GM18517 (cell line): Measurements from ENCODE around the gene GCH1.
"Not testable (repeated sequence)": the region's sequence is repeated elsewhere in the genome, so short reads cannot be mapped to it uniquely, and the experiment has no call there.

Experiments
- ATAC-seq: cut with Tn5 transposase; IDR thresholded peaks from one replicate; pipeline ENCODE4 v1.9.1; 2021; ENCODE audit warnings: mild to moderate bottlenecking, moderate library complexity; ENCODE audit not compliant: unreplicated experiment

GCH1 gene

DNA sequence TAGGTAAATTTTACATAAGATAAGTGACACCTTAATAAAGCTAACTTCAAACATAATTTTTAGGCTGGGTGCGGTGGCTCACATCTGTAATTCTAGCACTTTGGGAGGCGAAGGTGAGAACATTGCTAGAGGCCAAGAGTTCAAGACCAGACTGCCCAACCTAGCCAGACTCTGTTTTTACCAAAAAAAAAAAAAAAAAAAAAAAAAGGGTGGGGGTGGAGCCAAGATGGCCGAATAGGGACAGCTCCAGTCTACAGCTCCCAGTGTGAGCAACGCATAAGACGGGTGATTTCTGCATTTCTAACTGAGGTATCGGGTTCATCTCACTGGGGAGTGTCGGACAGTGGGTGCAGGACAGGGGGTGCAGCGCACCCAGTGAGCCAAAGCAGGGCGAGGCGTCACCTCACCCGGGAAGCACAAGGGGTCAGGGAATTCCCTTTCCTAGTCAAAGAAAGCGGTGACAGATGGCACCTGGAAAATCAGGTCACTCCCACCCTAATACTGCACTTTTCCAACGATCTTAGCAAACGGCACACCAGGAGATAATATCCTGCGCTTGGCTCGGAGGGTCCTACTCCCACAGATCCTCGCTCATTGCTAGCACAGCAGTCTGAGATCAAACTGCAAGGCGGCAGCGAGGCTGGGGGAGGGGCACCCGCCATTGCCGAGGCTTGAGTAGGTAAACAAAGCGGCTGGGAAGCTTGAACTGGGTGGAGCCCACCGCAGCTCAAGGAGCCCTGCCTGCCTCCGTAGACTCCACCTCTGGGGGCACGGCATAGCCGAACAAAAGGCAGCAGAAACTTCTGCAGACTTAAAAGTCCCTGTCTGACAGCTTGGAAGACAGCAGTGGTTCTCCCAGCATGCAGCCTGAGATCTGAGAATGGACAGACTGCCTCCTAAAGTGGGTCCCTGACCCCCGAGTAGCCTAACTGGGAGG lies 32.2 kb downstream of the GCH1 start:
- not testable (repeated sequence) for ATAC-seq

DNA sequence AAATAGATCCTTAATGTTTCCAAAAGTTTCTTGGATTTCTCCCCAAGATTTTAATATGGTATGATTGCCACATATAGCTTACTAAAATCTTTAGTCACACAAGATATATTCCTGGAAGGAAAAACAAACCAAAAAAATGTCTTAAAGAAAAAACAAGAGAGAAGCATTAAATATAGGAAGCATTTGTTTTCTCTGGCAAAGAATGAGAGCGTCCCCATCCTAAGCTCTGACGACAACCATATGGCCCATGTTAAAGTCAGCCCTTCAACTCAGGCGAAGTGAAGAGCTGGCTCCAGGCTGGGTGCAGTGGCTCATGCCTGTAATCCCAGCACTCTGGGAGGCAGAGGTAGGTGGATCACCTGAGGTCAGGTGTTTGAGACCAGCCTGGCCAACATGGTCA lies 35.6 kb downstream of the GCH1 start:
- ATAC-seq, result no peak

DNA sequence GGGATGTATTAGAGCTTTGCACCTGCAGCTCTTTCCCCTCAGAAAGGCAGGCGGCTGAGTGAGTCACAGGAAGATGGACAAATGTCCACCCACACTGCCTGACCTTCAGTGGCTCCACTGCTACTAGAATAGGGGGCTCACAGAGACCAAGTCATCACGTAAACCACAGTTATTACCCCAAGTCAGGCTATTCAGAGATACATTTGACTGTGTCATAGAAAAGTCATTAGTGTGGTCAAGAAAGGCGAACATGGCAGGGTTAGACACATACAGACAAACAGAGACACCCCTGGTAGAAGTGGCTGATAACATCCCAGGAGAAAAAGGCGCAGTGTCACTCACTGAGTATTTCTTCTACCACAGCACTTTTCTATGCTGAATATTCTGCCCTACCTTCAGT lies 36.0 kb downstream of the GCH1 start:
- ATAC-seq, result no peak

DNA sequence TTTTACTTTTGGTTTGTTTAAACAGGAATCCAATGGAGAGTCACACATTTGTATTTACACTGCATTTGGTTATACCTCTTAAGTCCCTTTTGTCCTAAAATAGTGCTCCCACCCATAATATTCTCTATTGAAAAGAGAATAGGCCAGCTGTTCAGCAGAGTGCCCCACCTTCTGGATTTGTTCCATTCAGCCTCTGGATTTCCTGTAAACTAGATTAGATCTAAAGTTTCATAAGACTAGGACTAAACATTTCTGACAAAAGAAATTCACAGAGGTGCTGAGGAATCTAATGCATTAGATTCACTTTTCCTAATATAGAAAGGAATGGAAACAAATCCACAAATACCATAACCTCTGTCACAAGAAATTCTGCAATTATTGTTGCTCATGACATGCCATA lies 38.1 kb downstream of the GCH1 start:
- no peak for ATAC-seq

DNA sequence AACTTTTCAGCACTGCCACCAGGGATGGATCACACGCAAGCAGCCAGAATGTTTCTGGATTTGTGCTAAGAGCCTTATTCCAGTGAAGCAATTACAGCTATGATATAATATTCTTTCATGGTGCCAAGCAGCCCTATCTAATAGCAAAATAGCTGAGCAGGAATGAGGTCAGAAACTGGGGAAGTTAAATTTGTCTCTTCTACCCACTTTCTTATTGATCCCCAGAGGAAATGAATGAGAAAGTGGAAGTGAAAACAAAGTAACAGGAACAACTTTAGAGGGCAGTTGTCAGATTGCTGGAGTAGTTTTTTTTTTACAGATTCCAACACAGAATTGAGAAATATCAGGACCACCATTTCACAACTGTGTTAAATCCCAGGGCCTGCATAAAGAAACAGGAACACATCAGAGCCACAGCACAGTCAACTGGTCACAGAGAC lies 44.8 kb downstream of the GCH1 start:
- ATAC-seq, result peak; percentile 83

DNA sequence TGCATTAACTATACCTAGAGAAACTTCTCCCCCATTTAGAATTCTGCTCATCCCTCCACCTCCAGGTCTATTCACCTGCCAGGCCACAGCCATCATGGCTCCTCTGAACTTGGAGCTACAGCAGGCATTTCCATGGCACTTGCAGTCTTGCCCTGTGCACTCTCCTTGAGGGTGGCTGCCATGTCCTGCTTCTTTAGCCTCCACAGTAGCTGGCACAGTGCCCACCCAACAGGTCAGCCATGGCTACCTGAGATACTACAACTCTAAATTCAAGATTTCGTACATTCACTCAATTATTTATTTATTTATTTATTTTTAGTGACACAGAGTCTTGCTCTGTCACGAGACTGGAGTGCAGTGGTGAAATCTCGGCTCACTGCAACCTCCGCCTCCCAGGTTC lies 46.5 kb downstream of the GCH1 start:
- ATAC-seq, result no peak

DNA sequence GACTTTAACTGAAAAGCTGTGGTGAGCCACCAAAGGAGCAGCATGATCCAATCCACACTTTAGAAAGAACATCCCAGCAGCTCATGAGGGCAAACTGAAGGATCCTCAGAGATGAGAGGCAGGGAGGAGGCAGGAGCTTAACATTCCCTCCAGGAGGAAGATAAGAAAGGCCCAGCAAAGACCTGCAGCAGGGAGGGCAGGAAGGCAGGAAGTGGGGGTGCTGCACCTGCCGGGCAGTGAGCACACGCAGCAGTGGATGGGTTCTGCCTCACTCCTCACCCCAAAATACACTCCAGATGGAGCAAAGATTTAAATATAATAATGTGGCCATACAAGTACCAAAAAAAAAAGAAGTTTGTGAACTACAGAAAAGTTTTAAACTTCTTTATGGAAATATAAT lies 48.4 kb downstream of the GCH1 start:
- ATAC-seq, result no peak

DNA sequence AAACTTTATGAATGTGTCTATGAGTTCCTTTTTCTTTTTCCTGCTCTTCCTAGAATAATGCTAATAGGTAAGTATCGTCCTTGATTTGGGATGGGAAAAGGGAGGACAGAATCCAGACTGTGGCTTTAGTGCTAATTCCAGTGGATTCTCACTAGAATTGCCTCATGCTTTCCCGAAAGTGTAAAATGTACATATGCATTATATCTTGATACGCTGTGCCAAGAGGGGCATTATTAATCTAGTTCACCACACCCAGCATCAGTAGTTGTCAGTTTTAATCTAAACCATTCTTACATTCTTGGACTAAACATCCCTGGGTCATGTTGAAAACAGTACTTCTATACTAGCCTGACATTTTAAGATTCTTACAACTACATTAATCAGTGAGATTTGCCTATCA lies 49.3 kb downstream of the GCH1 start:
- no peak for ATAC-seq

DNA sequence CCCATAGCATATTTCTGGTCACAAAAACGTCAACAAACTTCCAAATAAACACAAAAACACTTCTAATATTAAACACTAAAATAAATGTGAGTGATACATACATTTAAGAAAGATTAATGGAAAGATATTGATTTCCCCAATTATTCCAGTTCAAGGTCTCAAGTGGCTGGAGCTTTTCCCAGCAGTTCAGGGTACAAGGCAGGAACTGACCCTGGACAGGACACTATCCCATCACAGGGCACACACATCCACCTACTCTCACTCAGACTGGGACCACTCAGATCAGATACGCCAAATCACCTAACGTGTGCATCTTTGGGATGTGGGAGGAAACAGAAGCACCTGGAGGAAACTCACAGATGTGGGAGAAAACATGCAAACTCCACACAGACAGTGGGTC lies 50.4 kb downstream of the GCH1 start:
- no peak for ATAC-seq

DNA sequence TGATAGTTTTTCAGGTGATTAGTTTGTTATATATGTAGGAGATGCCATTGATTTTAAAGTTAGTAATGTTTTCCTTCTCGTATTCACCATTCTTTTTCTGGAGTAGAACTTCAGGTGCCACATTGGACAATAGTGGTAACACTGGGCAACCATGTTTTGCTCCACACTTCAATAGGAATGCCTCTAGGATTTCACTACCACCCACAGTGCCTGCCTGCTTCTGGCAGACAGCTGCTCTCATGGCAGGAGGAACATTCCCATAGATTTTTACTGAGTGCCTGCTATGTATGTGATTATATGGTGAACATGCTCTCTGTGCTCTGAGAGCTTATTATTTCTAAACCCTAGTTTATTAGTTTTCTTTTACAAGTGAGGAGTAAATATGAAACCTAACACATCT lies 53.7 kb downstream of the GCH1 start:
- no peak for ATAC-seq

DNA sequence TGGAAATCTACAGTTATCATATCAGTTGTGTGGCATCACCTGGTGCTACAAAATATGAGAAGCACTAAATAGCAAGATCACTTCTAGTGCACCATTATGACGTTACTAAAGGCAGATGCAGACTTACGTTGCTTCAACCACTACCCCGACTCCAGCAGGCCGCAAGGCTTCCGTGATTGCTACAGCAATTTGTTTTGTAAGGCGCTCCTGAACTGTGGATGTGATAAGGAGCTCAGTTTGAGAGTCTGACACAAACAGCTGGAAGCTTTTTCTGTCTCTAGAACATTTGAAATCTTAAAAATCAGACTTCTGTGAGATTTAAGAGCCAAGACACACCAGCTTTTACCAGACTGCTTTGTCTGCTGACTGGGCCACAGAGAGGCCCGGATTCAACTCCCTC lies 57.0 kb downstream of the GCH1 start:
- ATAC-seq, result no peak

DNA sequence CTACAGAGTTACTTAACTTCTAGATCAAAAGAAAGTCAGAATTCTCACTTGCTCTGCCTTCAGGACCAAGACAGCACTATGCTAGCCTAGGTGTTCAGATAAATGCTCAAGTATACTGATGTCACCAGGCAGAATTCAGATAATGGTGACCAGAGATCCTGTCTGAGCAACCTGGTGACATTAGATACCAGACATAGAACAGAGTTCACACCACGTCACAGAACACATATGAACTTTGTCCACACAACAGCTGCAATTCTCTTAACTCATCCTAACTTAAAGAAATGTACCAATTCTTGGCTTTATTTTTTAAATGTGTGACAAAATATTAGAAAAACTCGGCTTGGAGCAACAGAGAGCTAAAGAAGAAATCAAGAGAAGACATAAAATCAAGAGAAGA lies 58.1 kb downstream of the GCH1 start:
- no peak for ATAC-seq

DNA sequence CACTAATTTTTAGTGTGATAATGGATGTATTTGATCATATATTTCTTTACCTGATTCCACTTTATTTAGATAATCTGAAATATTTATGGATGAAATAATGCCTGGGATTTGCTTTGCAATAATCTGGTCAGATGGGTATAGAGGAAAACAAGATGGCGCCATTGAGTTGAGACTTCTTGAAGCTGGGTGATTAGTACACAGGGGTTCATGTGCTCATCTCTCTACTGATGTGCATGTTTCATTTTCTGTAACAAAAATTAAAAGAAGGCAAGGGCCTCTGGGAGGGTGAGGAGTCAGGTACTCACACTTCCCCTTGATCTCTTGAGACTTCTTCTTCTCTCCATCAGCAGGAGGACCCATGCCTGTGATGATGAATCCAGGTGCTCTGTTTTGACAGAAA lies 61.8 kb downstream of the GCH1 start:
- no peak for ATAC-seq

DNA sequence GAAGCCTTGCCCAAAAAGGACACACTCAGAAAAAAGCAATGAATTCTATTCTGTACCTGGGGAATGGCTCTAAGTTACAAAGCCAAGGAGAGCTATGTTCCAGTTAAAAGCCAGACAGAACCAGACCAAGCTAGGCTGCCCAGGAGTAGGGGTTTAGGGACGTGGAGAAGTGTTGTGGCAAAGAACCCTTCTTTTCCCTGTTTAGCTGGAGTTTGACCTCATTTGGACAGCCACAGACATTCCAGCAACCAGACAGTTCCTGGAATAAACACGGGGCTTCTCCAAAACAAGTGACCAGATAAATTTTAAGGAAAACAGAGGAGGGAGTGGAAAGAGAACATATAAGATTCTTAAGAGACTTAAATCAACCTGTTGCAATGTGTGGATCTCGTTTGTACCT lies 62.3 kb downstream of the GCH1 start:
- ATAC-seq, result no peak

DNA sequence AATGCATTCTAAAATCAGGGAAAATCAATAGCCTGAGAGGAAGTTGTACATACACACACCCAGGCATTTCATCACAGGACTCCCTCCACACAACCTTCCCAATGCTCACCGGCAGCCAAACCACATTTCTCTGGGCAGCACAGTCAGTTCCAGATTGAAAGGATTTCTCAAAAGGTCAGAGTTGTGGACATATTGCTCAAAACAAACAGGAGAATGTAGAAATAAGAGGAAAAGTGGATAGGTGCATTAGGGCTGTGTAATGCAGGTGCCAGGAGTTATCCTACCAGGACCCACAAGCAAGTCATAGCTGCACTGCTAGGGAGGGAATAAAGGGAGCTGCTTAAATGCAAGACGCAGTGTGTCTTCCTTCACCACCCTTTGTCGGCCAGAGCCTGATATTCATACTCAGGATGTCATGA lies 62.9 kb downstream of the GCH1 start:
- no peak for ATAC-seq

DNA sequence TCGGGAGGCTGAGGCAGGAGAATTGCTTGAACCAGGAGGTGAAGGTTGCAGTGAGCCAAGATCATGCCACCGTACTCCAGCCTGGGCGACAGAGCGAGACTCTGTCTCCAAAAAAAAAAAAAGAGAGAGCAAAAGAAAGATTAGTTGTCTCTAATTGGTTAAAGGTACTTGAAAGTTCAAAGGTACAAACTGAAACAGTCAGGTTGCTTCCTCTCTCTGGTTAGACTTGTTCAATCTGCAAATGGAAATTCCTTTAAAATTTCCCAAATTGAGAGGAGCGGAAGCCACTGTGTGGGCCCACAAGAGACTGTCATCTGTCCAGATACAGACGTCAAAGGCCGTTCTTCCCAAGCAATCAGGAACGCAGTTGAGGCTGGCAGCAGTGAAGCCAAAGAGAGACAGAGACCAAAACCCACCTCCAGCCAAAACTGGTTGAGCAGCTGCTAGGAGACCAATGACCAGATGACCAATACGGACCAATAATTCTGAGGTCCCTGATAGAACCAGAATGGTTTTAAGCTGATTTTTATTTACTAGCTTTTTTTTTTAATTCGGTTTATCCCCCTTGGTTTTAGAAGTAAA lies 63.6 kb downstream of the GCH1 start:
- no peak for ATAC-seq

DNA sequence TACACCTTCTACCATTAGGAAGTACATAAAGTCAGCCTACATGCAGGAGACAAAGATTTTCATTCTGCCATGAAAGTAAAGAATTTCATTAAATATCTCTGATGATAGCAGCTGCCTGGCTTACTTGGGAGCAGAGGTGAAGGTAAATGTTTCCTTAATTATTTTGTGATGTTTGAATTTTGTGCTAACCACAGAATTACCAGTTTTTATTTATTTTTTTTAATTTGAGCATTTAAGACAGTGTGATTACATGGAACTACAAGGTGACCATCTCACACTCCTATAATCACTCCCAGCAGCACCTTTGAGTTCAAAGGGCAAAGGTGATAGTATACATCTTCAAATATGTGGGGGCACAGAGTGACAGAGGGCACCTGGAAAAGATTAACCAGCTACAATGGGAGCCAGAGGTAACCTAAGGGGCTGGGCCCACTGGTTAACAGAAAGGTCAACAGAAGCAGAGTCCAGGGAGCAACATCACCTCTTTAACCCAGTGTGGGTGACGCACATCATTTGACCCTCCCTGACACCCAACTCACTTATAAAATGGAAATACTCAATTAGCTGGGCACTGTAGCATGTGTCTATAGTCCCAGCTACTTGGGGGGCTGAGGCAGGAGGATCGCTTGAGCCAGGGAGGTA lies 65.0 kb downstream of the GCH1 start:
- no peak for ATAC-seq

DNA sequence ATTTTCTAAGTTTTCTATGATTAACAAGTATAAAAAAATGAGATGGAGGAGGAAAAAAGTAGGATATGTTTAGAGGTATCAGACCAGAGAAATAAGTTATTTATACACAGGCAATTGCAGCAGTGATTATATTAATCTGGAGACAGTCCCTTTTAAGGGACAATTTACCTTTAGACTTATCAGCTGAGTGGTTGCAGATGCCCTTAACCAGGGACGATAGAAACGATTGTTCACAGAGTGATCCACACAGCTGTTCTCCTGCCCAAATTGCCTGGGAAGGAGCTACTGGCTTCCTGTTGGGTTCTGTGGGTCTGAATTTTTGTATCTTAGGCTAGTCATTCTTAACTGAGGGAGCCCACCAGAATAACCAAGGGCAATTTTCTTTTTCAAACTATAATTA lies 66.4 kb downstream of the GCH1 start:
- ATAC-seq, result no peak

DNA sequence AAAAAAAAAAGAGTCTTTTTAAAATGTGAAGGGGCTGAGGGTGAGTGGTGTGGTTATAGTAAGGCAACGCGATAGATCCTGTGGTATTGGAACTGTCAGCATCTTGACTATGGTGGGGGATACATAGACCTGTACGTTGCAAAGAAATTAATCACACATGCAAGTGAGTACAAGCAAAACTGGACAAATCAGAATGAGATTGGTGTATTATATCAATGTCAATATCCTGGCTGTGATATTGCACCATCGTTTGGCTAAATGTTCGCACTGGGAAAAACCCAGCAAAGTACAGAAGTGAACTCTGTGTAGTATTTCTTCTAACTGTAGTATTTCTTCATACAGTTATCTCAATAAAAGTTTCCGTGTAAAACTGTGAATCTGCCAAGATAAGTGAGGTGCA lies 67.9 kb downstream of the GCH1 start:
- ATAC-seq, result no peak

DNA sequence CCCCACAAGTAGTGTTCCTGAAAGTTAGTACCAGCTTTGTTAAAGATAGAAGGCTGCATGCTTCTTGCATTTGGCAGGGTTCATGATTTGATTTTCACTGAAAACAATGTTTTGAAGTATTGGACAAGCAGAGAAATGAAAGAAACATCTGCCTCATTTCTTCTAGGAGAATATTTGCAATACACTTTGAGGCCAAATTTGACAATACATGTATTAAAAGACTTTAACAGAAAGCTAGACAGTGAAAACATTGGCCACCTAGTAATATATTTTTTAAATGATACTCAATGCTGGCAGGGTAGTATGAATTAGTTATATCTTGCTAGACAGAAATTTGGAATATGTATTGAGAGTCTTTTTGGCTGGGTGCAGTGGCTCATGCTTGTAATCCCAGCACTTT lies 68.5 kb downstream of the GCH1 start:
- ATAC-seq, result no peak

DNA sequence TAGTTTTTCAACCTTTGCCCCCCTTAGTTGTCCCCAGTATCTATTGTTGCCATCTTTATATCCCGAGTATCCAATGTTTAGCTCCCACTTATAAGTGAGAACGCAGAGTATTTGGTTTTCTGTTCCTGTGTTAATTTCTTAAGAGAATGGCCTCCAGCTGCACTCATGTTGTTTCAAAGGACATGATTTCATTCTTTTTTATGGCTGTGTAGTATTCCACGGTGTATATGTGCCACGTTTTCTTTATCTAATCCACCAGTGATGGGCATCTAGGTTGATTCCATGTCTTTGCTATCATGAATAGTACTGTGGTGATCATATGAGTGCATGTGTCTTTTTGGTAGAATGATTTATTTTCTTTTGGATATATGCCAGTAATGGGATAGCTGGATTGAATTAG lies 72.0 kb downstream of the GCH1 start:
- no peak for ATAC-seq
